Breast epithelium (tissue), 3 donors: ENCODE results near the gene MARCKSL1.

ENCODE experiments used
- POLR2A ChIP-seq: fragments of 450-650 bp; IDR thresholded peaks from one replicate; pipeline ENCODE4 v1.6.1; 2016; ENCODE audit warnings: antibody characterized with exemption, mild to moderate bottlenecking, moderate library complexity
- TF ChIP-seq, protein P1 (sequence below), 3 donors: fragments of 450-650 bp; IDR thresholded peaks; one replicate each; pipeline ENCODE4 v1.5.1; 2016 to 2017; ENCODE audit warnings: antibody characterized with exemption in 3 of 3, mild to moderate bottlenecking in 3 of 3, moderate library complexity in 3 of 3

GRCh38 chr1:32336963-32337675 is 1.1 kb upstream of the MARCKSL1 start:
- TF ChIP-seq, protein P1, sequence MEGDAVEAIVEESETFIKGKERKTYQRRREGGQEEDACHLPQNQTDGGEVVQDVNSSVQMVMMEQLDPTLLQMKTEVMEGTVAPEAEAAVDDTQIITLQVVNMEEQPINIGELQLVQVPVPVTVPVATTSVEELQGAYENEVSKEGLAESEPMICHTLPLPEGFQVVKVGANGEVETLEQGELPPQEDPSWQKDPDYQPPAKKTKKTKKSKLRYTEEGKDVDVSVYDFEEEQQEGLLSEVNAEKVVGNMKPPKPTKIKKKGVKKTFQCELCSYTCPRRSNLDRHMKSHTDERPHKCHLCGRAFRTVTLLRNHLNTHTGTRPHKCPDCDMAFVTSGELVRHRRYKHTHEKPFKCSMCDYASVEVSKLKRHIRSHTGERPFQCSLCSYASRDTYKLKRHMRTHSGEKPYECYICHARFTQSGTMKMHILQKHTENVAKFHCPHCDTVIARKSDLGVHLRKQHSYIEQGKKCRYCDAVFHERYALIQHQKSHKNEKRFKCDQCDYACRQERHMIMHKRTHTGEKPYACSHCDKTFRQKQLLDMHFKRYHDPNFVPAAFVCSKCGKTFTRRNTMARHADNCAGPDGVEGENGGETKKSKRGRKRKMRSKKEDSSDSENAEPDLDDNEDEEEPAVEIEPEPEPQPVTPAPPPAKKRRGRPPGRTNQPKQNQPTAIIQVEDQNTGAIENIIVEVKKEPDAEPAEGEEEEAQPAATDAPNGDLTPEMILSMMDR (IDR thresholded peaks at IDR 0.05): no peak
- TF ChIP-seq POLR2A: no peak
